GM18508 (cell line): Measurements from ENCODE around the gene PEPD.

Experiments used
- ATAC-seq: cut with Tn5 transposase; IDR thresholded peaks from one replicate; pipeline ENCODE4 v1.9.1; 2021; ENCODE audit warnings: moderate number of reproducible peaks; ENCODE audit not compliant: insufficient read depth, unreplicated experiment

PEPD gene

DNA sequence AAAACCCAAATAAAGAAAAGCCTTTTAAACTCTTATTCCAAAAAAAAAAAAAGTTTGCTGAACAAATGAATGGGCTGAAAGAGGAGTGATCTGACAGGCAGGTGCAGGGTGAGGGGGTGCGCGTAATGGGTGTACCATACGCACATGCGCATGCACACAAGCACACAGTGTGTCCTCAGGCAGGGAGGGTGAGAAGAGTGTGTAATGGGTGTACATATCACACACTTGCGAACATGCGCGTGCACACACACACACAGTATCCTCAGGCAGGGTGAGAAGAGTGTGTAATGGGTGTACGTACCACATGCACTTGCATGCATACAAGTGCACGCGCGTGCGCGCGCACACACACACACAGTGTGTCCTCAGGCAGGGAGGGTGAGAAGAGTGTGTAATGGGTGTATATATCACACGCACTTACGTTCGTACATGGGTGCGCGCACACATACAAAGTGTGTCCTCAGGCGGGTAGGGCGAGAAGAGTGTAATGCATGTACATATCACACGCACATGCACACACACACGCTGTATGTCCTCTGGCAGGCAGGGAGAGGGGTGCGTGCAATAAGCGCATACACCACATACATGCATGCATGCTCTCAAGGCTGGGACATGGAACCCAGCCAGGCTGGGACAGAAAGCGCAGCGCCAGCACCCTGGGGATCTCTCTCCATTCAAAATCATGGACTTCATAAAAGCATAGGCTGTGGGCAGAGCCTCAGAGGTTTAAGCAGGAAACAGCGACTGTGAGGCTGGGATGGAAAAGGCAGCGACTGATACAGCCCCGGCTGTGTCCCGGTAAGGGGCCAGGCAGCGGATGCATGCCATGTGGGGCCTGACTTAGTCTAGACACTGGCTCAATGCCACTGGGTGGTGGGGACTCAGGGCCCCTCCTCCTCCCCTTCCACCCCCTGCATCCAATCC, 77.7 kb downstream of the PEPD start:
- ATAC-seq = no peak

GRCh38 chr19:33442706-33443105, 78.9 kb downstream of the PEPD start:
- ATAC-seq = no peak

DNA sequence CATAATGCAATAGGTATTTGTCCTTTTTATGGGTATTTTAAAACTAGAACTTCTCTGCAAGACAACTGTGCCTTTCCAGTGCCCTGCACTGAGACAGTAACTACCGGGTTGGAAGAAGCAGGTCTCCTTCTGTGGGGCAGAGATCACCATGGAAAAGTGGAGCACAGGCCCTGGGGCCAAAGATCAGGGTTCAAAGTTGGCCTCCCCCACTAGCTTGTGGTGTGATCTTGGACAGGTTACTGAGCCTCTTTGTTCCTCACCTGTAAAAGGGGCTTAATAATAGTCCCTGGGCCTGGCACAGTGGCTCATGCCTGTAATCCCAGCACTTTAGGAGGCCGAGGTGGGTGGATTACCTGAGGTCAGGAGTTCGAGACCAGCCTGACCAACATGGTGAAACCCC, 79.8 kb downstream of the PEPD start:
- ATAC-seq = no peak

DNA sequence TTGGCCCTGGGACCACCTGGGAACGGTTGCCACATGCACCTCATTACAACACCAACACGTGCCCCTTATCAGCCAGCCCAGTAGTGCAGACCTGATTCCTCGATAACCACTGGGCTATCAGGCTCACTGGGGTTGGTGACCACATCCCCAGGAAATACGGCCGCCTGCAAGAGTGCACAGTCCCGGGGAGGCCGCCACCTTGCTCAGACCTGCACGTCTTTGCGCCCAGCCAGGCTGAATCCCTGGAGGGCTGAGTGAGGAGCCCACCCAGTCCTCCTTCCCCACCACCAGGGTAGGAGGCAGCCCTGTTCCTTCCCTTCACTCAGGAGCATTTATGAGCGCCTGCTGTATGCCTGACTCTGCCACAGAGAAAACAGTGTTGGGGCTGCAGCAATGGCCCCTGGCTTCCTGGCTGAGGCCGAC, 80.3 kb downstream of the PEPD start:
- no peak for ATAC-seq

GRCh38 chr19:33440682-33441081, 80.9 kb downstream of the PEPD start:
- no peak for ATAC-seq

DNA sequence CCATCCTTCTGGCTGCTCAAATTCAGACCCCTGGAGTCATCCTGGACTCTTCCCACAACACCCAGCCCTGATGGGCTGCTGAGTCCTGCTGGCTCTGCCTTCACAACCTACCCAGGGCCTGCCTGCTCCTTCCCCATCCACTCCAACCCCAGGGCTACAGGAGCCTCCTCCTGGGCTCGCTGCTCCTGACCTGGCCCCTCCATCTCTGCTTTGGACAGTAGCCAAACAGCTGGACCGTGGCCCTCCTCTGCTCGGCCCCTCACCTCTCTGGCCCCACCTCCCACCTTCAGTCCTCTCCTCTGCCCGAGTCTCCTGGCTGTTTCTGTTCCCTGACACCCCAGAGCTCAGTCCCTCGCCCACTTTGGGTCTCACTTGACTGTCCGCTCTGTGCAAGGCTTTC, 81.3 kb downstream of the PEPD start:
- no peak for ATAC-seq

GRCh38 chr19:33438987-33439781, 82.4 kb downstream of the PEPD start:
- ATAC-seq = no peak

DNA sequence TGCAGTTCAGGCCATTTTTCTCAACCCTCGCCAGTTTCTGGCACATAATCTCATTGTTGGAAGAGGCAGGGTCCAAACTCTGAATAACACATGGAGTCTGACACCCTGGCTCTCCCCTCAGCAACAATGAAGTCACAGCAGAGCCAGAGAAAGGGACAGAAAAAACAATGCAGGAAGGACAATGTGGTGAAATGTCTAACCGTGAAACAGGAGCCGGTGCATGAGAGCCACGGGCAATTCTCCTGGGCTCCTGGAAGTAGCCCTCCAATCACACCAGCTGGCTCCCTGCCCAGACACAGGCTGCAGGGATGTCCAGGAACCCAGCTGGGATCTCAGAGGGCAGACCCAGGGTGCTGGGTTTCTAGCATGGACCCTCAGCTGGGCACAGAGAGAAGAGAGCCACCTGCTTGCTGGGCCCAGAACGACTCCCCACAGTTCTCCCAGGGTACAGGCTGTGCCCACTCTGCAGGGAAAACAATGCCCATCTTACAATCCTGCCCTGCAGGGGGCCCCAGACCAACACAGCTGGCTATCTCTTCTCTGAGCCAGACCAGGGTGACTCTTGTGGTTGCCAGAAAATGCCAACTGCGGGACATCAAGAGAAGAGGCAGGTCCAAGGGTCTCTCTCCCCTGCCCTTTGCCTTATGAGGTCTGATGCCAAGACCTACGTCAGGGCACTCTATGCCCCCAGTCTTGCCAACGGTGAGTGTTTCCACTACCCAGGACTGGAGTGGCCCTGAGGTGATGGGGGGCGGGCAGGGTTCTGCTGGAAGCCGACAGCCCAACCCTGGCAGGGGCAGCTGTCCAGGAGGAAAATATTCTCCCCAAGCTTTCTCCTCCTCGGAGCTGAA, 83.5 kb downstream of the PEPD start:
- ATAC-seq = no peak

GRCh38 chr19:33437393-33437820, 84.2 kb downstream of the PEPD start:
- no peak for ATAC-seq

GRCh38 chr19:33436360-33437345, 84.9 kb downstream of the PEPD start:
- ATAC-seq = no peak

DNA sequence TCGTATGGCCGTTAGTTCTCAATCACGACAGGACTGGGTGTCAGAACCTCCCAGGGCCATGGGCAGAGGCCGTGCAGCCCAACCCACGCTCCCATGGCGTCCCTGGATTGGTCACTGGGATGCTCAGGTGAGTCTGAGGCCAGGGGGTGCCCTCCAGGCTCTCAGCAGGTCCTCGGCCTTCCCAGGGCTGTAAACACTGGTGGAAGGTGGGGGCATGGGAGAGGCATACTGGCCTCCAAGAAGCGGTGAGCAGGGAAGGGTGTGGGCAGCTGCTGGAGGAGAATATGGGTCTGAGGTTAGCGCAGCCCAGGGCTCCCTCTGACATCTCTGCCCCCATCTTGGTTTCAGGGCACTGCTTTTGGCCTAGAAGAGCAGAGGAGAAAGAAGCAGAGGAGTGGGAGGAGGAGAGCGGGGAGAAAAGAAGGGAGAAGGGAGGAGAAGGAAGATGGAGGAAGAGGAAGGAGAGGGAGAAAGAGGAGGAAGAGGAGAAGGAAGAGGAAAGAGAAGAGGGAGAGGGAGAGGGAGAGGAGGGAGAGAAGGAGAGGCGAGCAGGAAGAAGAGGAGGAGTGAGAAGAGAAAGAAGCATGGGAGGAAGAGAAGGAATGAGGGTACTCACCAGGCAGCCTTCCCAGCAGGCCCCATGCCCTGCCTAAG, 85.8 kb downstream of the PEPD start:
- ATAC-seq = no peak

- ATAC-seq = no peak
Observed at GRCh38 chr19:33434886-33435705, 86.5 kb downstream of the PEPD start.

DNA sequence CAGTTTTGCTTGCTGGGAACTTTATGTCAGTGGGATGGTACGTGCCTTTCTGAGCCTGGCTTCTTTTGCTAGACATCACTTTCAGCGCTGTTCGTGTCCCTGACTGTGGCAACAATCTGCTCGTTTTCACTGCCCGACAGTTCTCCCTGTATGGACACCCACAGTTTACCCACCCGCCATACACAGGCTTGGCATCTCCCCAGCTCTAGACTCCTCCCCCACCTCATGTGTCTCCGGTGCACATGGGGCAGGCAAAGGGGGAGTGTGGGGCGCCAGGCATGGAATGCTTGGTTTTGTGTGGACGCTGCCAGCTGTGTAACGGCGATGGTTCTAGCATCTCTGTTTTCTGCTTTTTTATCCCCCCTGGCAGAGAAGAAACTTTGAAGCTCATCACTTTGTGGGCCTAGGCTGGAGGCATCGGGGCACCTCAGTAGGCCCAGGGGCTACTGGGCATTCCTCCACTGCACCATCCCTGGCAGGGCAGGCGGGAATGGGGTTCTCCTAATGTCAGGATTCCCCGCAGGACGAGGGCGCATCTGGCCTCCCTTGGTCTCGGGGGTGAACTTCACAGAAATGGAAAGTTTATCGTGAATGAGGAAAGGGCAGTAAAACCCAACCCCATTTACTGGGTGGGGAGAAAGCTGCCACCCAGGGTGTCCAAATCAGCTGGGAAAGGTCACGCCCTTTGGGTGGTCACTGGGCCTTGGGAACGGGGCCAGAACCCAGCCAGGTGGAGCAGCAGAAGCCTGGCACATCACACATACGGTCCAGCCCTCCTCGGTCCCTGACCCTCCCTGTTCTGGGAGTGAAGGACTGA, 87.3 kb downstream of the PEPD start:
- no peak for ATAC-seq

- ATAC-seq = no peak
Observed at GRCh38 chr19:33432446-33433170, 89.0 kb downstream of the PEPD start.

DNA sequence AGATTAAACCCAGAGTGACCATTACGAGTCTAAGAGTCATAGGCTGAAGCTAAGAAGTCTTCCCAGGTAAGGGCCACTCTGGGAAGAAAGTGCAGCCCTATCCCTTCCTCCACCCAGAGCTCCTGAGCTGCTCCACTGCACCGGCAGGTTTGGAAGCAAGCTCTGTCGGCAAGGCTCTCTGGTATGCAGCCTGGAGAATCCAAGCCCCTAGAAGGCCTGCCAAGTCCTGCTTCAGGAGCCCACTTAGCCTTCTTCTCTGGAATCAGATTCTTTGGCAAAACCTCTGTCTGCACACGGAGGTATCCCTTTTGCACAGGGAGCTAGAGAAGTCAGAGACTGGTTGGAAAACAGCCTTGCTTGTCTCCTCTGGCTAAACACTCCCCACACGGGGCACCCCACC, 89.6 kb downstream of the PEPD start:
- ATAC-seq = no peak

DNA sequence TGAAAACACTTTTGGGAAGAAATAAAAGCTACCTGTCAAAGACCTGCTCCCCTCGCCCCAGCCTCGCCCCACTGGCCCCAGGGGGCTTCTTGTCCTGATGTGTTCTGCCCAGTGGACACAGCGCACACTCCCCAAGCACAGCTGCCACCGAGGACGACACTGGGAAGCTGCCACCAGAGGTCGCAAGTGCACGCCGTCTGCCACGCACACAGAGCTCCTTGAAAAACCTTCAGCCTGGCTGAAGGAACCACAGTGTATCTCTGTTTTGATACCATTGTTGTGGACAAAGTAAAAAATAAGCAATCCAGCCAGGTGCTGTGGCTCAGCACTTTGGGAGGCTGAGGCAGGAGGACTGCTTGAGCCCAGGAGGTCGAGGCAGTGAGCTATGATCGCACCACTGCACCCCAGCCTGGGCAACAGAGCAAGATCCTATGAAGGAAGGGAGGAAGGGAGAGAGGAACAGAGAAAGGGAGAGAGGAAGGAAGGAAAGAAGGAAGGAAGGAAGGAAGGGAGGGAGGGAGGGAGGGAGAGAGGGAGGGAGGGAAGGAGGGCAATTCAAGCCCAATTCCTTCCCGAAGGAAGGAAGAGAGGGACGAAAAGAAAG, 90.8 kb downstream of the PEPD start:
- no peak for ATAC-seq
